ENCODE results near the gene KIAA1755. TPM values are rescaled to one million over a fixed set of nuclear protein-coding genes. Genes with fewer than 3 reads are reported as not detected.

The KIAA1755 gene
- total and polyA plus RNA-seq, 2 donors (not counting 1 experiment from before 2014, with no cell fraction given) = not detected

DNA sequence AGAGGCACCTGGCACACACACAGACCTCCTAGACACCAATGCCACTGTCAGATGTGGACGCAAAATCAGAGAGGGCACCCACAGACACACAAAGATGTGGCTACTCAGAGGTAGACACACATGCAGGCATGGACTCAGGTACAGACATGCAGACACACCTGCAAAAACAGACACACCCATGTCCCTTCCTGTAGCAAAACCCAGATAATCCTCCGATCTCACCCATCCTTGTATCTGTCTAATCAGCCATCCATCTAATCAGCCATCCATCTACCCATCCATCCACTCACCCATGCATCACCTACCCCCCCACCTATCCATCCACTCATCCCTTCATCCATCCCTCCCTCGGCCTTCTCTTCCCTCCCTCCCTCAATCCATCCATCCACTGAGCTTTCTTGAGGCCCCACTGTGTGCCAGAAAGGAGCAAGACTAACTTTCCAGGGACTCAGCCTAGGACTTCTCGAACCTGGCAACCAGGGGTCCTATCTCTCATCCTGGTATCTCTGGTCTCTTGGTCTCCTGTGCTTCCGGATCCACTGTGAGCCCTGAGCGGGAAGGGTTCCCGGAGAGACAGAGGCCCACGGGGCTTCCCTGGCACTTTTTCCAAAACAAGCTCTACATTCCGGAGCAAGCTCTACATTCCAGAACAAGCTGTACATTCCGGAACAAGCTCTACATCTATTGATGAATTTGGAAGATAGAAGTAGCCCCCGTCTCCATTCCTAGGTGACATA, 94.4 kb downstream of the KIAA1755 start:
- 92% methylated on average over 6 of the region's 11 CpGs for WGBS (ENCODE audit: insufficient coverage)
- intact Hi-C loops (cut with micrococcal nuclease) = loop anchor here (1.0 kb wide), 4 partner anchors 55 to 109 kb away; no protein-coding TSS in a partner anchor
- Histone ChIP-seq H3K4me2 (replicated peaks; ENCODE audit: low read depth, low read length, poor library complexity, severe bottlenecking) (peak overlapping the region; percentile 81), H3K9me3 (ENCODE audit: control extremely low read depth in 1 of 3, control insufficient read depth in 2 of 3, insufficient read depth in 1 of 3, low read length in 2 of 3) (peaks cover 0 to 4% (median 0%) of the 10 kb centered on the region in 3 donors), H3K4me1 (ENCODE audit: control insufficient read depth in 2 of 2, insufficient read depth in 2 of 2, low read length in 2 of 2) (peaks cover 18 to 28% of the 10 kb centered on the region in 2 donors), H3K27ac (ENCODE audit: low read length in 2 of 2) (no peak overlapping the region), H3K9ac (ENCODE audit: low read length) (no peak overlapping the region), H2AFZ (ENCODE audit: insufficient read depth, low read depth, low read length, poor library complexity, severe bottlenecking) (no peak overlapping the region), H4K20me1 (ENCODE audit: control insufficient read depth, insufficient read depth, low read length, poor library complexity, severe bottlenecking) (no peaks in the 10 kb centered on the region), H3K4me3 (ENCODE audit: control extremely low read depth in 1 of 5, extremely low read depth in 1 of 5, insufficient read depth in 1 of 5, low read depth in 2 of 5, low read length in 4 of 5) (no peak overlapping the region), H3K27me3 (replicated peaks in 1 of 4; ENCODE audit: control extremely low read depth in 1 of 4, control insufficient read depth in 3 of 4, insufficient read depth in 4 of 4, low read length in 3 of 4) (peaks cover 0 to 7% (median 0%) of the 10 kb centered on the region in 4 experiments), H3K79me2 (ENCODE audit: control insufficient read depth, insufficient read depth, low read length) (no peaks in the 10 kb centered on the region), H3K36me3 (replicated peaks in 1 of 2; ENCODE audit: control extremely low read depth in 1 of 2, control insufficient read depth in 1 of 2, extremely low read depth in 1 of 2, insufficient read depth in 2 of 2, low read length in 1 of 2) (no peaks in the 10 kb centered on the region)
- Mint-ChIP-seq H3K9me3 (ENCODE audit: insufficient read depth) (no peaks in the 10 kb centered on the region), H3K4me1 (peaks cover 29% of the 10 kb centered on the region), H3K27ac (peak overlapping the region; percentile 82), H3K4me3 (peak overlapping the region; percentile 64), H3K27me3 (no peaks in the 10 kb centered on the region)
- ATAC-seq (ENCODE audit: low read depth) = no peak
- ChIA-PET CTCF (interaction anchor here (0.6 to 6.1 kb wide), 10 partner anchors 49 to 121 kb away, joined by 3 to 74 read pairs (median 4); no protein-coding TSS in a partner anchor), POLR2A (interaction anchor here (0.6 kb wide), 1 partner anchor 93 kb away, joined by 6 read pairs; no protein-coding TSS in a partner anchor)
- DNase-seq = no peak
- TF ChIP-seq, protein P1, sequence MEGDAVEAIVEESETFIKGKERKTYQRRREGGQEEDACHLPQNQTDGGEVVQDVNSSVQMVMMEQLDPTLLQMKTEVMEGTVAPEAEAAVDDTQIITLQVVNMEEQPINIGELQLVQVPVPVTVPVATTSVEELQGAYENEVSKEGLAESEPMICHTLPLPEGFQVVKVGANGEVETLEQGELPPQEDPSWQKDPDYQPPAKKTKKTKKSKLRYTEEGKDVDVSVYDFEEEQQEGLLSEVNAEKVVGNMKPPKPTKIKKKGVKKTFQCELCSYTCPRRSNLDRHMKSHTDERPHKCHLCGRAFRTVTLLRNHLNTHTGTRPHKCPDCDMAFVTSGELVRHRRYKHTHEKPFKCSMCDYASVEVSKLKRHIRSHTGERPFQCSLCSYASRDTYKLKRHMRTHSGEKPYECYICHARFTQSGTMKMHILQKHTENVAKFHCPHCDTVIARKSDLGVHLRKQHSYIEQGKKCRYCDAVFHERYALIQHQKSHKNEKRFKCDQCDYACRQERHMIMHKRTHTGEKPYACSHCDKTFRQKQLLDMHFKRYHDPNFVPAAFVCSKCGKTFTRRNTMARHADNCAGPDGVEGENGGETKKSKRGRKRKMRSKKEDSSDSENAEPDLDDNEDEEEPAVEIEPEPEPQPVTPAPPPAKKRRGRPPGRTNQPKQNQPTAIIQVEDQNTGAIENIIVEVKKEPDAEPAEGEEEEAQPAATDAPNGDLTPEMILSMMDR (IDR thresholded peaks at IDR 0.05) = no peak
